ENCODE measurements around the gene TASP1.

The TASP1 gene

DNA sequence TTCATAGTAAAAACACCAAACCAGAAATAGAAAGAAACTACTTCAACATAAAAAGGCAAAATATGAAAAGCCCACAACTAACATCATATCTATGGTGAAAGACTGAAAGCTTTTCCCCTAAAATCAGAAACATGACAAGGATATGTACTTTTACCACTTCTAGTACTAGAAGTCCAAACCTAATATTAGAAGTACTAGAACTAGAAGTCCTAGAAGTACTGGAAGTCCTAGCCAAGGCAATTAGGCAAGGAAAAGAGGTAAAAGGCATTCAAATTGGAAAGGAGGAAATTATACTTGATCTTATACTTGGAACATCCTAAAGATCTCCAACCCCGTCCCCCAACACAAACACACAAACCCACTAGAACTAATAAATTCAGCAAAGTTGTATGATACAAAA lies 74.9 kb downstream of the TASP1 start:
- no peak for DNase-seq

DNA sequence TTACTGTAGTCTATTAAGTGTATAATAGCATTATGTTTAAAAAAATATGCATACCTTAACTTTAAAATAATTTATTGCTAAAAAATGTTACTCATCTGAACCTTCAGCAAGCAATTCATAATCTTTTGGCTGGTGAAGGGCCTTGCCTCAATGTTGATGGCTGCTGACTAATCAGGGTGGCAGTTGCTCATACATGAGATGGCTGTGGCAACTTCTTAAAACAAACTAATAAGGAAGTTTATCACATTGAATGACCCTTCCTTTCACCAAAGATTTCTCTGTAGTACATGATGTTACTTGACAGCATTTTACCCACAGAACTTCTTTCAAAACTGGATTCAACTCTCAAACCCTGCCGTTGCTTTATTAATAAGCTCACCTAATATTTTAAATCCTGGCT lies 84.0 kb downstream of the TASP1 start:
- no peak for DNase-seq

DNA sequence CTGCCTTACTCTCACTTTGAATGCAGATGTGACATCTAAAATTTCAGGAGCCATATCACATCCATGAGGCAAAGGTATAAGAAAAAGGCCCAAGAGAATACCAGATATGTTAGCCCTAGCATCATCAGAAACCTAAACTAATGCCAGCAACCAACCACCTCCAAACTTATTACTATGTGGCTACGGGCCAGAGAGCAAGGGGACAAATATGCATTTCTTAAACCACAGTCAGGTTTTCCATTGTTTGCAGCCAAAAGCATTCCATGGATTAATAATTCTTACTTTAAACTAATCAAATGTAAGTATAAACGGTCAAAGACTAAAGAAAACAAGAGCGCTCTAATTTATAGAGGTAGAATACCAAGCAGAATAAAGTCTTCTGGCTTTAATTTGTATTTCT lies 84.7 kb downstream of the TASP1 start:
- no peak for DNase-seq

DNA sequence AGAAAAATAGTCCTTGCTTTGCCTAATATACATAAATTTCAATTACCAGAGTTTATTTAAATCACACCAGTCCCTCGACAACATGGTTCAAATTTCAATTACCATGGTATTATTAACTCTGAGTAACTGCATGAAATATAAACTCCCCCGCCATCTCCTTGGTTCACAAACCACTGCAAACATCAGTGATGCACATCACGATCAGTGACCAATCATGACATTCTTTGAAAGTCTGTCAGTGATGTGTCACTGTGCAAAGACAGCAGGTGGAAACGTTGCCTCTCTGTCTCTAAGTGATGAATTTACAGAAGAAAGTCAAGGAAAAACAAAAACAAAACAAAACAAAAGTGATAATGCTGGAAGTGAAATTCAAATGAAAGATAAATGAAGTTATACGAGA lies 86.7 kb downstream of the TASP1 start:
- no peak for DNase-seq

DNA sequence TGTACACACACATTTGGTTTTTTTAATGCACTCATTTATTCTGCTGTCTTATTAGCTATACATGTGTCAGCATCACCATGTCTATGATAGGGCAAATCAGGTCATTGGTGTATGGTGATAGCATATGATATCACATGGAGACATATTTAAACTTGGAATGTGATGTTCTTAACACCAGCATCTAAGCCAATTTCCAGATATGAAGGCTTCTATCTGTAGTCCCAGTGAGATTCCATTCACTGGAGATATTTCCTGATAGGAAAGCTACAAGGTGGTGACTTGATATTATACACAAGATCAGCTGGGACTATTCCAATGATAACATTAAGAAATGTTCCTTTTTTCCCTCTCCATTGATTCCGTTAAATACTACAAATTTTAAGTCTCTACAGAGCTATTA lies 89.3 kb downstream of the TASP1 start:
- no peak for DNase-seq

DNA sequence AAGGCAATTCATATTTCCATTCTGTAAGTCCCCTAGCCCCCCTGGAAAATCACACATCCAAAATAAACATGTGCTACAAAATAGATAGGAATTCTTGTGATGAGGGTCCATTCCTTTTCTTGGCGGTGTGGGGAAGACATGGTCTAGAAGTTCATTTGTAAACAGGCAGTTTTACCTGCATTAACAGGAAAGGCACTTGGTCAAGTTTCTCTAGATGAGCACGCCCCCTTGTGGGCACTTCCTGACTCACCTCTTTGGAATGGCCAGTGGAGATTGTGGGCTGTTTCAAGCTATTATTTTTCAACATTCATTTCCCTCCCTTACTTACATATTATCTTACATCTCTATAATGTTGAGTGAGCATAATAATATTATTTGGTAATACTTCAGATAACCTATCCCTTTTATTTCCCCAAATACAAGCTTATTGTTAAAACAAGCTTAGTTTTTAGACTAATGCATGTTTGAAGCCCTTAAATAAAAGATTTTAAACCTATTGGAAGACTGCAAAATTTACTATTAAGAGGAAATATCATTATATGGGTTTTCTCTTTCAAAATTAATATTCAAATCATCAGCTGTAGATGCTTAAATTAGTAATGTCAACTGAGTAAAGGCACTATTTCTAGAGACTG lies 92.1 kb downstream of the TASP1 start:
- DNase-seq, result peak; percentile 70

DNA sequence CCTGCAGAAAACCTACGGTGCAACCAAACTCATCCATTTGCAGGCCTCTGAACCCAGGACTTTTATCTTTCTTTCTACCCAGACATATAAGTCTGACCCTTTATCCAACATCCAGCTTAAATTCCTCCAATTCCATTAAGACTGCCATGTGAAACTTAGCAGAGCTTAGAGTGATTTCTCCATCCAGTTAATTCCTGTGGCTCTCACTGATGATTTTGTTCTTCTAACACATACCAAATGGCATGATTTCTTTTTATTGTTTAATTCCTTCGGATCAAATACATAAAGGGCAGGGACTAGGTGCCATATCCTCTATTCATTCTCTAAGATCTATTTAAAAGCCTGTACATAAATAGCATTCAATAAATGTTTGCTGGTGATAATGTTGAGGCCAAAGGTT lies 92.9 kb downstream of the TASP1 start:
- DNase-seq, result no peak

DNA sequence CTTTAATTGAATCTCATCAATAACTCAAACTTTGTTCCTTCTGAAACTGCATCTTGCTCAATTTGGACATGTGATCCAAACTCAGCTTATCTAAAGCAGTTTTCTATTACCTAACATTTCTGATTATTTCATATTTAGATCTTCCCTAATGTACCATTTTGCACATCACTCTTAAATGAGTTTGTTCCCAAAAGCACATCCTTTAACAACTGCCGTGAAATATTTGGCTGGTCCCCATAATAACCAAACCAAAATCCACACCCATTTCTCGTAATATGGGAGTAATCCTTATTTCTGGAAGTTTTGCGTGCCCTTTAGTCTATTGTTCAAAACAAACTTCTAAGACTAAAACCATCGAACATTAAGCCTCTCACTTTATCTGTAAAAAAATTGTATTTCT lies 94.9 kb downstream of the TASP1 start:
- no peak for DNase-seq

DNA sequence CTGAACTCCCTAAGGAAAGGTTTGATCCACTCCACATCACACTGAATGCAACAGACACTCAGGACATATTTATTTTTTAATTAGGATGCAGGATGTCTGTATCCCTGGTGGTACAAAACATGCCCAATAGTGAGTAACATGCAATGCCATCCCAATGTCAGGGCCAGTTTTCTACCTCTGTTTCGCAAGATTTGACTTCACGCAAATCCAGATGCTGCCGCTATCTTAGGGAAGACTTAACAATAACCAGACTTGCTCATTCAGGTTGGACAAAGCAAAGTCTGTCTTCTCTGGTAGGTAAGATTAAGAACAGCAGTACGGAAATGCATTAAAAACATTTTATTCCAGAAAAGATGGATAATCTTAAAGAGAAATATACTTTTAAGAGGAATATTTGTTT lies 103.1 kb downstream of the TASP1 start:
- no peak for DNase-seq

DNA sequence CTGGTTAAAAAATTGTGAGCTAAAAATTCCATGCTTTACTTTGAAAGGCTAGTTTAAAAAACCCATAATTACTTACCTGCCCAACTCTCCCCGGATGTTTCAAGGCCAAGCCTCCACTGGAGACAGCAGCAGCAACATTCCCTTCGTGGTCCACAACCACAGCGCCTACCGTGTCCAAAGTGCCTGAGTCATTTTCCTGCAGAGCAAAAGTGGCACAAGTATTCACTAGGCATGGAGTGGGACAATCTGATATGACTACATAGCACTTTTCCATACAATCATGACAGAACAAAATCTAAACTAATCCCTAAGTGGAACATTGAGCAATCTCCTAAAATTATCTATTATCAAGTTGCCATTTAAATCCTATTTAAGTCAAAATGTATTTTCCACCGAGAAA lies 104.8 kb downstream of the TASP1 start:
- DNase-seq, result no peak

DNA sequence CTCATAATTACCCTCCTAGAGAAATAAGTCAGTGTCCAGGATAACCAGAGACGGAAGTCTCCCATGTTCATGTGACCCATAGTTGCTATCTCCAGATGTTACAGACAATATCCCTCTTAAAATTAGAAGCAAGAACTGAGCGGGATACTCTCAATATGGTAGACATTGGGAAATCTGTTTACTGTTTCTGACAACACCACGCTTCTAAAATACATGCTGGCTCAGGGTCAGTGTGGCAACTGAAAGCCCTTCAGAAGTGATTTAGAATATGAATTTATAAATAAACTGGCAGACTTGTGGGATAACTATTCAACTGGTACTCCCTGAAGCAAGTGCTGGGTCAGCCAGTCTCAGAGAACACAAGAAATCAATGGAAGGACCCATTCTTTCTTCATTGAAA lies 108.6 kb downstream of the TASP1 start:
- DNase-seq, result no peak

DNA sequence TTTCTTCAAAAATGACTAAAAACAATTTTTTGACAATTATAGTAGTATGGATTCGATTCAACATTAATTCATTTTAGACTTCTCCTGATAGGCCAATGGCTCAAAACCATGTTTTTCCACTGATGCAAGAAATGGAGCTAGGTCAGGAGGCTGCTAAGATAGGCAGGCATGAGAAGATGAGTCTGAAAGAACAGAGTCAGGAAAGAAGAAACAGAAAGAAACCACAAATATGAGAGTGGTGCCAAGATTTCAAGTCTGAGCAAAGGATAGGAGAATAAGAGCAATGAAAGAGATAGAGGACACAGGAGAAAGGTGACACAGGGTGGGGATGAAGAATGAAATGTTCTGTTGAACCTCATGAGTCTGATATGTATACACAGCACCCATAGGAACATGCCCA lies 112.2 kb downstream of the TASP1 start:
- DNase-seq, result no peak

DNA sequence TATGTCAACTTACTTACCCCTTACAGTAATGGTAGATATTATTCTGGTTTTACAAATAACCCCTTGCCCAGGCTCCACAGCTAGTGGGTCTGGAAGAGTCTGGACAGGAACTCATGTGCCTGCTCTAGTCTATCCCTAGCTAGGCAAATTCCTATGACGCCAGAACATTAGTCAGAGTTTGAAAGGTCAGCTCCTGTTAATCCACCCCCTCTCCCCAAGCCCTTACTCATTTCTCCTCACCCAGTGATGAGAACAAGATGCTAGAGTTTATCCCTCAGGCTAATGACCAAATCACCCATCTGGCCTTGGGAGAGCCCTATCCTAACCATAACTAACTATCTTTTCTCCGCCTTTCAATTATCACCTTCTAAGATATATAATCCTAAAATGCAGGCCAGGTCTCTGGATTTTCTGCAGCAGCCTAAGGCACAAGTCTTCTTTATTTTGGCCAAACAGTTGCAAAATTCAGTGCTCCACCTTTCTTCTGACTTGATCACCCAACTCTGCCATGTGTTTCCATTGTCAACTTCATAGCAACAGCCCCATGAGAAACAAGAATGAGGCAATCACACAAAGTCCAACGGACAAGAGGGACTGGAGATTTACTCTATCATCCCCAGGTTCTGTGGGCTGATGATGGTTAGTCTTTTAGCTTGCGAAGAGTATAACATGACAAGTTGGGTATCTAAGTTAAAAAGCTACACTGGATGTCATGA lies 113.3 kb downstream of the TASP1 start:
- DNase-seq, result no peak

DNA sequence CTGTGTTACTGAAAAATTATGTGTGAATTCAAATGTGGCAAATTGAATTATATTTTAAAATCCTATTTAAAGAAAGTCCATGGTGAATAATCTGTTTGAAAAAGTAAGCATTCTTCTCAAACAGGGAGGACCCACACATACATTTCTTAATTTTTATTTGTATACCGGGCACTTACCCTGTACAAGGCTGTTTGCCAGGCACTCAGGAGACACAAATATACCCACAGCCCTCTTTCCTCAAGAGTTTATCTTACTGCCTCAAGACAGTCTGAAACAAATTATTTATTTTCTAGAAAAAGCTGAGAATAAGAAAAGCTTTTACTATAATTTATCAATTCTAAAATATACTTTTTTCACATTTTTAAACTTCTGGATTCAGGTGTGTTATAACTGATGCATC lies 114.4 kb downstream of the TASP1 start:
- no peak for DNase-seq

DNA sequence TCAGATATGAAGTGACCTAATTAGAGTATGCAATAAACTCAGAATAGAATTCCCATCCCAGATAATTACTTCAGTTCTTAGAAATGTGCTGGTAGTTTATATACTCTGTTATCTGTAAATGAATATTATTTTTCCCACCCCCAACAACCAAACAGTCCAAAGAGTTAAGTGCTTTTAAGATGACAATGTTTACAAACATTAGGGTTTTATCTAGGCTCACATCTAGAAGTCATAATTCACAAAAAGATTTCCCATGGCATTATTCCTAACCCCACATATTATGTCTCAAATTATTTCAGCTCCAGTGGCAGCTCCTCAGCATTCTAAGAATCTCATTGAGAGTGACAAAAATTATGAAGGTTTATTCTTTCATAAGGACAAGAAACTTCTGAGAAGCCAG lies 120.9 kb downstream of the TASP1 start:
- no peak for DNase-seq

DNA sequence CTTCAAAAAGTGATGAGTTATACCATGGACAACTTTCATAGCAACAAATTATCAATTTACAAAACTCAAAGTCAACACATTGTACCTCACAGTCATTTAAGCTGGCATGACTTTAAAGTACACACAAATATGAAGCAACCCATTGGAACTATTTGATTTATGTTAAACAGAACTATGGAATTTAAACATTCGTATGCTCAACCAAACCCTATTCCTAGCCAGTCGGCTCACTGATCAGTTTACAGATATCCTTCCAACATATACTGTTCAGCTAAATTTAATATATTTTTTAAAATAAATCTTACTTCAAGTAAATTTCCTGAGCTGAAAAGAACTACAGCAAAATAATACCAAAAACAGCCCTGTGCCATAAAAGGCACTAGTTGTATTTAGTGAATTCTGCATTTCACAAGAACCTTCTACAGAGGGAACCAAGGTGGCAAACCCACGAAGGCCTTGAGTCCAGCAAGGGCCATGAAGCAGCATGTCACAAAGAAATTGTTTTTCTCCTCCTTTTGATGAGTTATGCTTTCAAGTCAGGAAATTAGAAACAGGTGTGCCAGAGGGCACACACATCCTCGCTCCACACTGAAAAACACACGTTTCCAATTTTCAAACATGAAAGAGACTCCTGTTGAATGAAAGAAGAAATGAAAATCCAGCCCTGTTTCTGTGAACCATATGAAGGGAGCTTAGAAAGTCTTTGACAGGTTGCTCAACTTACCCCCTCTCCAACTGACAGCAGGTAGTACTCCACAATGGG lies 122.8 kb downstream of the TASP1 start:
- DNase-seq, result no peak

DNA sequence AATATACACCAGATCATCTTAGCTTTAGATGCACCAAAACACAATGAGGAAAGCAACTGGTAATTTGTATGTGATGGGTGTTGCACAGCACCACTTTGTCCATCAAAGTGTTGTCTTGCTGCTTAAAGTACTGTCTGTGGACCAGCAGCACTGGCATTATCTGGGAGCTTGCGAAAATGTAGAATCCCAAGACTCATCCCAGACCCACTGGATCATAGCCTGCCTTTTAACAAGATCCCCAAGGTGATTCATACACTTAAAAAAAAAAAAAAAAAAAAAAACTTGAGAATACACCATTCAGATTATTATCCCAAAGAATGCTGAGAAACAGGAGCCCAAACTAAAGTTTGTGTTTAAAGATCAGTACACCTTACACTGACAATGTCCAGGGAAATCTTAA lies 123.4 kb downstream of the TASP1 start:
- no peak for DNase-seq

DNA sequence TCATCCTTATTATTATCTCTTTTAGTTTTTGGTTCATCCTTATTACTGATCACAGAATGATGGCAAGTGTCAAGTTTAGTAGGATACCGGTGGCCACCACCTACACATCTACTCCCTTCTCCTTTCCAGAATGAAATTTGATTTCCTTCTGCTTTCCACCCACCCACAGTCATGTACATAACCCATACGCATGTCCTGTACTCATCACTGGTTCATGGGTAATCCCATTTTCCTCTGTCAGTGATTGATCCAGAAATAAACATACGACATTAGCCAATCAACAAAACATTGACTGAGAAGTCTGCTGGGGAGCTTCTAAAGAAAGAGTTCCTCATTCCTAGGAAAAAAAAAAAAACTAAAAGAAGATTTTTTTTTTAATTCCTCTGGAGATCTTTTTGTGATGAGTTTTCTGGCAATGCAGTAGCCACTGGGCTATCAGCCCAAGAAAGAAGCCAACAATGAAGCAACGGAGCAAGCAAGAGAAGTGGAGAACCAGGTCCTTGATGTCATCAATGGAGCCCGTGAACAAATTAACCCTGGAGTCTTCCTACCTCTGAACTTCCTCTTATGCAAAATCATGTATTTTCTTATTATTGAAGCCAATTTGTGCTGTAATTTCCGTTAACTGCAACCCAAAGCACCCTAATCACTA lies 127.8 kb downstream of the TASP1 start:
- DNase-seq, result no peak

DNA sequence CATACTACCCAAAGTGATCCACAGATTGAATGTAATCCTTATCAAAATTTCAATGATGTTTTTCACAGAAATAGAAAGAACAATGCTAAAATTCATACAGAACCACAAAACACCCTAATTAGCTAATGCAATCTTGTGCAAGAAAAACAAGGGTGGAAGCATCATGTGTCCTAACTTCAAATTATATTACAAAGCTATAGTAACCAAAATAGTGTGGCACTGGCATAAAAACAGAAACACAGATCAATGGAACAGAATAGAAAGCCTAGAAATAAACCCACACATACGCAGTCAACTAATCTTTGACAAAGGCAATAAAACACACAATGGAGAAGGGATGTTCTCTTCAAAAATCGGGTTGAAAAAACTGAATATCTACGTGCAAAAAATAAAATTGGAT lies 131.1 kb downstream of the TASP1 start:
- no peak for DNase-seq

DNA sequence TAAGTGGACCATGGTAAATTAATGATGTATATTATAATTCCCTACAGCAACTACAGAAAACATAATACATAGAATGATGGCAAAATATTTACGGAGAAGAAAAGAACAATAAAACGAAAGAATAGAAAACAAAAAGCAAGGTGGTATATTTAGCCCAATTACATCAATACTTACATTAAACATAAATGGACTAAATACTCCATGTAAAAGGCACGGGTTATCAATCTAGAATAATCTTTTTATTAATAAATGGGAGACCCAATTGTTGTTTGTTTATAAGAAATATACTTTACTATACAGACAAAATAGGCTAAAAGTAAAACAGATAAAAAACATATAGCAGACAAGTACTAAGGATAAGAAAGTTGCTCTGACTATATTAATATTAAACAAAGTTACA lies 137.2 kb downstream of the TASP1 start:
- no peak for DNase-seq

DNA sequence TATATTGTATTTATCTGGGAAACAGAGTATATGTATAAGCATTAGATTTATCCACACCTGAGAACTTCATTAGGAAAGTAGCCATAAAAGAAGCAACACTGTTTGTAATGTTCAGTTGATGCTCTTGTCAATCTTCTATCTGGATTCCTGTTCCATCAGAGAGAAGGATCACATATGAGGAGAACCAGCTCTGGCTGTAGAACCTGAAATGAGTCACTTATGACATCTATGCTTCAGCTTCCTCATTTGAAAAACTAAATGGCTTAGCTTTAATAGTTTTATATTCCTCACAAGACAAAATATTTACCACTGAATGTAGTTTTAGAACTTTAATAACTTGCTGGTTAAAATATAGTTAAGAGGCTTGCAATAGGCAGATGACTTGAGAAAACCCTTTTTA lies 144.7 kb downstream of the TASP1 start:
- no peak for DNase-seq

DNA sequence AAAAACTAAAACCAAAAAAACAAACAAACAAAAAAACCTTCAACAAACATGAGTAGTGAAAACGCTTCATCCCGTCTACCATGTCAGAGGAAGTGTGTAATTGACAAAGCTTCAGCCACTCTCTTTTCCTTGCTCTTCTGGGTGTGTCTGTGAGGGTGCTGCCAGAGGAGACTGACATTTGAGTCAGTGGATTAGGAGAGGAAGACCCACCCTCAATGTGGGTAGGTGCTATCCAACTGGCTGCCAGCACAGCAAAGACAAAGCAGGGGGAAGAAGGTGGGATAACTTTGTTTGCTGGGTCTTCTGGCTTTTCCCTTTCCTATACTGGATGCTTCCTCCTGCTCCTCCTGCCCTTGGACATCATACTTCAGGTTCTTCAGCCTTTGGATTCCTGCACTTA lies 145.6 kb downstream of the TASP1 start:
- DNase-seq, result no peak

DNA sequence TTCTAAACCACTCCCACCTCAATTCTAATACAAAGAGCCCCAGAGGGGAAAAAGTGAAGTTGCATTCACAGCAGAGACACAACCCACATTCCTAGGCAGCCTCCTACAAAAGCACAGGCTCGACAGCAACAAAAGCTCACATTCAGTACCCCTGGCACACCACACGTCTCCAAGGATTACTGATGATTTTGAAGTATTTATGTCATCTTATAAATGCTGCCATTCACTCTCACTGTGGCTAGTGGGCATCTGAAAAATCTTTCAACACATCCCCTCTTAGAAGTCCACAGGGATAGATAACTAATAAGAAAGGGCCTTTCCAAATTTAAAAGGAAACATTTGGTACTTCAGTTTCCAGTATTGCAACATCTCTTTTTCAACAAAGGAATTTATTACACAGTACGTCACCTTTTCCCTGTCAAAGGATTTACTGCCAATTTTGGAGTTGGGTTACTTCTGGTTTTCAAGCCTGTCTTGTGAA lies 146.7 kb downstream of the TASP1 start:
- DNase-seq, result no peak

DNA sequence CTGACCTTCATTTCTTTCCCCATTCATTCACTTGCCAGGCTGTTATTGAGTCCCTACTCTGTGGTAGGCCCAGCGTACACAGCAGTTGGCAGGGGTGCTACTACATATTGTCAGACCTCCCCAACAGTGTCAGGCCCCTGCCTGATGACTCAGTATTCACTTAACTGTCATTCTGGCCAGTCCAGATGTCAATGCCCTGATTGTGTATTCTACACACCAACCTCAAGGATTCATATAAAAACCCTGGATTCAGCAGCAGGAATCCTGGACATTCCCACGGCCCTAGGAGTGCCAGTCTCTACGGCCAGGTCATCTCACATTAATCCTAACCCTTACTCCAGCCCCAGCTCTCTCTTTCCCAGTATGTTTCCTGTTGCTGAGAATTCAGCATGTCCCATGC lies 151.5 kb downstream of the TASP1 start:
- no peak for DNase-seq
